DND-41 (cell line): ENCODE data around the gene EIF2S1.

Experiments used
- ATAC-seq: fragments of 200-7000 bp; cut with Tn5 transposase; 3 replicates; pipeline ENCODE4 v1.9.1; 2021; ENCODE audit warnings: low read depth; ENCODE audit not compliant: insufficient read depth
- DNase-seq: peaks from one replicate; pipeline ENCODE4 v3.0.0-alpha.2; 2020
- H2AFZ ChIP-seq: 2 replicates; pipeline ENCODE4 v1.6.0; 2012; ENCODE audit warnings: low read depth, low read length
- H3K27ac ChIP-seq: 2 replicates; pipeline ENCODE4 v1.5.1; 2012; ENCODE audit warnings: low read length, inconsistent platforms
- H3K27me3 ChIP-seq: fragments of 200-600 bp; sonication (generic); 2 replicates; pipeline ENCODE4 v1.6.0; 2012; ENCODE audit warnings: low read length, mild to moderate bottlenecking, inconsistent platforms; ENCODE audit not compliant: insufficient read depth, poor library complexity
- H3K36me3 ChIP-seq: 2 replicates; pipeline ENCODE4 v1.5.1; 2012; ENCODE audit warnings: low read length, inconsistent platforms; ENCODE audit not compliant: insufficient read depth
- H3K4me1 ChIP-seq: 2 replicates; pipeline ENCODE4 v1.5.1; 2012; ENCODE audit warnings: mild to moderate bottlenecking, low read length; ENCODE audit not compliant: insufficient read depth
- H3K4me2 ChIP-seq: 2 replicates; pipeline ENCODE4 v1.6.0; 2012; ENCODE audit warnings: mild to moderate bottlenecking, moderate library complexity, low read length, inconsistent platforms; ENCODE audit not compliant: insufficient read depth
- H3K4me3 ChIP-seq, 2 experiments: fragments of 200-600 bp in 1 of 2; shearing (Covaris generic) in 1 of 2; 2 replicates each; pipeline ENCODE4 v1.5.1; 2012 to 2016; ENCODE audit warnings: inconsistent platforms in 2 of 2, low read length in 2 of 2, mild to moderate bottlenecking in 2 of 2, low read depth in 1 of 2, moderate library complexity in 1 of 2
- H3K79me2 ChIP-seq: 2 replicates; pipeline ENCODE4 v1.6.0; 2012; ENCODE audit warnings: low read length, inconsistent platforms; ENCODE audit not compliant: insufficient read depth
- H3K9ac ChIP-seq: 2 replicates; pipeline ENCODE4 v1.6.0; 2012; ENCODE audit warnings: low read depth, mild to moderate bottlenecking, inconsistent platforms, low read length, moderate library complexity
- H3K9me3 ChIP-seq: 2 replicates; pipeline ENCODE4 v1.5.1; 2012; ENCODE audit warnings: low read length, moderate library complexity, mild to moderate bottlenecking, inconsistent platforms; ENCODE audit not compliant: insufficient read depth, severe bottlenecking
- H4K20me1 ChIP-seq: 2 replicates; pipeline ENCODE4 v1.6.0; 2012; ENCODE audit warnings: low read length; ENCODE audit not compliant: insufficient read depth
- EZH2 ChIP-seq: IDR thresholded peaks from 3 replicates; pipeline ENCODE4 v1.6.1; 2012; ENCODE audit warnings: borderline replicate concordance, low read depth, mild to moderate bottlenecking, moderate library complexity, low read length, inconsistent platforms; ENCODE audit not compliant: severe bottlenecking
- TF ChIP-seq, protein P1 (sequence below): IDR thresholded peaks from 2 replicates; pipeline ENCODE4 v1.5.1; 2012; ENCODE audit warnings: borderline replicate concordance, low read length, moderate library complexity, mild to moderate bottlenecking; ENCODE audit not compliant: poor library complexity, severe bottlenecking; ENCODE audit errors: extremely low read depth

Gene EIF2S1

DNA sequence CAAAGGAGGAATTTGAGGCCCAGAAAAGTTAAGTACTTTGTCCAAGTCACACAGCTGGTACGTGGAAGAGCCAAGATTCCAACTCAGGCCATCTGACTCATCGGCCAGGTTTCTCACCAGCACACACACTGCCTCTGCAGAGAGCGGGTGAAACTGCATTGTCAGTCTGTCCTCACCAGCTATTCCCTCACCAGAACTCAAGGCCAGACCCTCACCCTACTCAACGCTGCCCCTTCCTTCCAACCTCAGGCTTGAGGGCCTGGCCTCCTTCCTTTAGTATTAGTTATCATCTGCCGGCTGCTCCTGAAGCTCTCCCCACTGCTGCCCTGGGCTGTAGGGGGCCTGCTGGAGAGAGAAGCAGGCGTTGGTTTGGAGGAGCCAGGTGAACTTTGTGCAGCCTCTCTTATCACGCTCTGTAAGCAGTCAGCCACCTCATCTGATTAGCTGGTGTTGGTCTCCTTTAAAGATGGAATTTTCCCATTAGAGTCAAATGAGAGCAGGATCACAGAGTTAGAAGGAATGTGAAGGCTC, 68.4 kb downstream of the EIF2S1 start:
- Histone ChIP-seq H3K36me3 (no peaks in the 10 kb centered on the region), H3K27ac (no peak overlapping the region), H3K27me3 (peaks cover 14% of the 10 kb centered on the region), H4K20me1 (no peaks in the 10 kb centered on the region), H3K9ac (no peak overlapping the region), H3K4me1 (peaks cover 3% of the 10 kb centered on the region), H3K4me3 (no peak overlapping the region), H3K4me2 (no peak overlapping the region), H3K9me3 (no peaks in the 10 kb centered on the region), H2AFZ (no peak overlapping the region), H3K79me2 (no peaks in the 10 kb centered on the region)
- DNase-seq (no peak), ATAC-seq (no peak)
- TF ChIP-seq, protein P1, sequence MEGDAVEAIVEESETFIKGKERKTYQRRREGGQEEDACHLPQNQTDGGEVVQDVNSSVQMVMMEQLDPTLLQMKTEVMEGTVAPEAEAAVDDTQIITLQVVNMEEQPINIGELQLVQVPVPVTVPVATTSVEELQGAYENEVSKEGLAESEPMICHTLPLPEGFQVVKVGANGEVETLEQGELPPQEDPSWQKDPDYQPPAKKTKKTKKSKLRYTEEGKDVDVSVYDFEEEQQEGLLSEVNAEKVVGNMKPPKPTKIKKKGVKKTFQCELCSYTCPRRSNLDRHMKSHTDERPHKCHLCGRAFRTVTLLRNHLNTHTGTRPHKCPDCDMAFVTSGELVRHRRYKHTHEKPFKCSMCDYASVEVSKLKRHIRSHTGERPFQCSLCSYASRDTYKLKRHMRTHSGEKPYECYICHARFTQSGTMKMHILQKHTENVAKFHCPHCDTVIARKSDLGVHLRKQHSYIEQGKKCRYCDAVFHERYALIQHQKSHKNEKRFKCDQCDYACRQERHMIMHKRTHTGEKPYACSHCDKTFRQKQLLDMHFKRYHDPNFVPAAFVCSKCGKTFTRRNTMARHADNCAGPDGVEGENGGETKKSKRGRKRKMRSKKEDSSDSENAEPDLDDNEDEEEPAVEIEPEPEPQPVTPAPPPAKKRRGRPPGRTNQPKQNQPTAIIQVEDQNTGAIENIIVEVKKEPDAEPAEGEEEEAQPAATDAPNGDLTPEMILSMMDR, result no peak
- TF ChIP-seq EZH2, result no peak

DNA sequence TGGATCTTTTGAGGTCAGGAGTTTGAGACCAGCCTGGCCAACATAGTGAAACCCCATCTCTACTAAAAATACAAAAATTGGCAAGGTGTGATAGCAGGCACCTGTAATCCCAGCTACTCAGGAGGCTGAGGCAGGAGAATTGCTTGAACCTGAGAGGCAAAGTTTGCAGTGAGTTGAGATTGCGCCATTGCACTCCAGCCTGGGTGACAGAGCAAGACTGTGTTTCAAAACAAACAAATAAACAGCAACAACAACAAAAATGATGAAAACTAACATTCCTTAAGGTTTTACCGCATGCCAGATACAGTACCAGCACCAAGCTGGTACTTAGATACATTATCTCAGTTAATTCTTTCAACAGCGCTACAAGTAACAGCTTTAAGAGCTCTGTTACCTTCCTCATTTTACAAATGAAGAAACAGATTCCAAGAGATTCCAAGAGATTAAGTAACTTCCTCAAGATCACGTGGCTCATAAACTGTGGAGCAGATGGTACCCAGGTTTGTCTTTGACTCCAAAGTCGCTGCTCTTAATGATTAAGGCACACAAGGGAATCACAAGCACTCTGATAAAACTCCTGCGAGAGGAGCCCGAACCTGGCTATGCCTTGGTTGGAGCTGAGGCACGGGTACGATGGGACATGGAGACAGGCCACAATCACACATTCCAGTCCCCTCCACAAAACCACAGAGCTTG, 69.5 kb downstream of the EIF2S1 start:
- Histone ChIP-seq H3K4me3 (no peak overlapping the region), H4K20me1 (no peaks in the 10 kb centered on the region), H3K4me1 (peaks cover 3% of the 10 kb centered on the region), H3K79me2 (no peaks in the 10 kb centered on the region), H3K4me2 (no peak overlapping the region), H3K27me3 (peaks cover 10% of the 10 kb centered on the region), H3K9ac (no peak overlapping the region), H2AFZ (no peak overlapping the region), H3K27ac (no peak overlapping the region), H3K36me3 (no peaks in the 10 kb centered on the region), H3K9me3 (no peaks in the 10 kb centered on the region)
- ATAC-seq, result no peak
- DNase-seq, result no peak
- TF ChIP-seq EZH2, result no peak
- TF ChIP-seq, protein P1, result no peak

DNA sequence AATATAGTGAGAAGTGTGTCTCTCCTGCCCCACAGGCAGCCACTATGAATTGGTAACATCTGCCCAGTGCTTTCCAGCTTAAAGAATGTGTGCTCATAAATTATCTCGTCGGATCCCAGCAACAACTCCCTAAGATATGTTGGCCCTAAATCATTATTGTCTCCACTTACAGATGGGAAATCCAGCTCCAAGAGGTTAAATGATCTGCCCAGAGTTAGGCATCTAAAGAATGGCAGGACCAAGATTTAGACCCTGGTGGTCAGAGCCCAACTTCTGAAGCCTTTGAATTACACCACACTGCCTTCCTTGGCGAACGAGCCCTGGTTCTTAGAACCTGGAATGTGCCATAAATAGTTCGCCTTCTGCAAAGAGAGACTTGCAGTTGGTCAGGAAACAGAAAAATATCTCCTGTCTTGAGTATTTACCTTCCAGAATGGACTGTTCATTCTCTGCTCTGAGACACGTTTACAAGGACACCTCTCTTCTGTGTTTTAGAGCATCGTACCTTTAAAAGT, 72.0 kb downstream of the EIF2S1 start:
- peaks cover 13% of the 10 kb centered on the region for H3K27me3 ChIP-seq

More for the DNA sequence above, 72.0 kb downstream of the EIF2S1 start:
- Histone ChIP-seq H3K27ac (no peak overlapping the region), H3K4me2 (no peak overlapping the region), H3K4me1 (peaks cover 3% of the 10 kb centered on the region), H3K9ac (no peak overlapping the region), H2AFZ (no peak overlapping the region), H3K36me3 (no peaks in the 10 kb centered on the region), H4K20me1 (no peaks in the 10 kb centered on the region), H3K9me3 (no peaks in the 10 kb centered on the region), H3K79me2 (no peaks in the 10 kb centered on the region), H3K4me3 (no peak overlapping the region)
- DNase-seq (no peak), ATAC-seq (no peak)
- no peak for TF ChIP-seq EZH2
- TF ChIP-seq, protein P1, result no peak
